Upper lobe of right lung (tissue), 1 donor: Measurements from ENCODE around the gene RDM1. TPM values are rescaled to one million over a fixed set of nuclear protein-coding genes. Genes with fewer than 3 reads are reported as not detected.

Experiments
- ATAC-seq: fragments of 200-7000 bp; cut with Tn5 transposase; one replicate; pipeline ENCODE4 v1.9.1; 2020; ENCODE audit warnings: mild to moderate bottlenecking, moderate library complexity
- DNase-seq: peaks from one replicate; pipeline ENCODE4 v3.0.0-alpha.2; 2020
- H3K27ac ChIP-seq: fragments of 200-600 bp; one replicate; pipeline ENCODE4 v1.8.0; 2022
- H3K27me3 ChIP-seq: fragments of 200-600 bp; one replicate; pipeline ENCODE4 v1.8.0; 2022; ENCODE audit warnings: mild to moderate bottlenecking
- H3K36me3 ChIP-seq: fragments of 200-600 bp; one replicate; pipeline ENCODE4 v1.8.0; 2022
- H3K4me1 ChIP-seq: fragments of 200-600 bp; one replicate; pipeline ENCODE4 v1.8.0; 2022
- H3K4me3 ChIP-seq: fragments of 200-600 bp; one replicate; pipeline ENCODE4 v1.8.0; 2022; ENCODE audit warnings: mild to moderate bottlenecking
- H3K9me3 ChIP-seq: fragments of 200-600 bp; one replicate; pipeline ENCODE4 v1.8.0; 2022
- intact Hi-C: fragments of 100-400 bp; cut with DNase I; formaldehyde crosslinking; loops from one replicate; pipeline ENCODE4 v1.11.0; 2022
- total RNA-seq: library from RNA; stranded (reverse); fragmentation: NEBNext Ultra II Directional; extraction: Animal tissue kit (Norgen Biotek cat#: 25700); gene quantifications from one replicate; pipeline ENCODE4 v1.2.1, GENCODE V29; 2021
- TF ChIP-seq, protein P1 (sequence below): fragments of 200-600 bp; IDR thresholded peaks from one replicate; pipeline ENCODE4 v1.8.0; 2022; ENCODE audit warnings: antibody characterized with exemption
- donor health status: DM: no; HTN: yes; CAD: no; lungs with severe emphysema.

The RDM1 gene
- total RNA-seq, 1 donor from 2014 or later: not detected

DNA sequence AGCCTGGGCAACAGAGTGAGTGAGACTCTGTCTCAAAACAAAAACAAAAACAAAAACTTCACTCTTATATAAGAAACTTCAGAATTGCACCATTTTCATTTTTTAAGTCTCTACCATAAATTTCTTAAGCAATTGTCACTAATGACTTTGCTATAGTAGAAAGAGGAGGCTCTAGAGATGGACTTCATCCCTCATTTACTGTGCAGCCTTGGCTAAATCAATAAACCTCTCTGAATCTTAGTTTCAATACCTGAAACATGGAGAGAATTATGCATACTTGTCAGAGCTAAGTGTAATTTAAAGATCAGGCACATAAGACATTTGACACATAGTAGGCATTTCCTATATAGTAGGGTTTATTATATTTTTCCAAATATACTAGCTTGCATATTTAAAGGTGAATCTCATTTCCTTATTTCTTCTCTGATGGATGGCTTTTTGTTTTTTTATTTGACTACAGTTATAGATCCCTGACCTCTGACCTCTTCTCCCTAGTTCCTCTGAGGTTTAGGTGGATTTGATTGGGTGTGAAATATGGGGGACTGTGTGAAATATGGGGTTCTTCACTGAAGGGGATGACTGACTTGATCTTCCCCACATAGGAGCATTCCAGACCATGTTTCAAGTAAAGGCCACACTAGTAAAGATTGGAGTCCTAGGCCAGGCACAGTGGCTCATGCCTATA, 53.1 kb downstream of the RDM1 start:
- H3K27me3 ChIP-seq: no peaks in the 10 kb centered on the region

DNA sequence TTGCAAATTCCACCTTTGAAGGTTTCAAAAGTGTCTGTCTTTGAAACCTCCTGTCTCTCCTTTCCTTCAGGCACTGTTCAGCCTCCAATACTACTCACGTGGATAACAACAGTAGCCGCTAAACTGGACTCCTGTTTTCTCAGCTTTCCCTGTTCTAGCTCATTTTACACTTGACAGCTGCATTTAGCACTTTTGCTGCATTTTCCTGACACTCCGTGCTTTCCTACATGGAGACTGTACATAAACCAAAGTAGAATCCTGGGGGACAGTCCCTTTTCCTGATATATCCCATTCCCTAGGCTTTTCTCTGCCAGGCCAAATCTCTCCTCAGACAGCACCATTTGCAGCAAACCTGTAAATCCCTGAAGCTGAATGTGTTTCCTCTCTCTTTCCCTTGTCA, 54.0 kb downstream of the RDM1 start:
- Histone ChIP-seq H3K27ac (no peak overlapping the region), H3K4me1 (no peaks in the 10 kb centered on the region), H3K36me3 (no peaks in the 10 kb centered on the region), H3K4me3 (no peak overlapping the region), H3K27me3 (no peaks in the 10 kb centered on the region), H3K9me3 (no peaks in the 10 kb centered on the region)
- ATAC-seq: no peak
- TF ChIP-seq, protein P1, sequence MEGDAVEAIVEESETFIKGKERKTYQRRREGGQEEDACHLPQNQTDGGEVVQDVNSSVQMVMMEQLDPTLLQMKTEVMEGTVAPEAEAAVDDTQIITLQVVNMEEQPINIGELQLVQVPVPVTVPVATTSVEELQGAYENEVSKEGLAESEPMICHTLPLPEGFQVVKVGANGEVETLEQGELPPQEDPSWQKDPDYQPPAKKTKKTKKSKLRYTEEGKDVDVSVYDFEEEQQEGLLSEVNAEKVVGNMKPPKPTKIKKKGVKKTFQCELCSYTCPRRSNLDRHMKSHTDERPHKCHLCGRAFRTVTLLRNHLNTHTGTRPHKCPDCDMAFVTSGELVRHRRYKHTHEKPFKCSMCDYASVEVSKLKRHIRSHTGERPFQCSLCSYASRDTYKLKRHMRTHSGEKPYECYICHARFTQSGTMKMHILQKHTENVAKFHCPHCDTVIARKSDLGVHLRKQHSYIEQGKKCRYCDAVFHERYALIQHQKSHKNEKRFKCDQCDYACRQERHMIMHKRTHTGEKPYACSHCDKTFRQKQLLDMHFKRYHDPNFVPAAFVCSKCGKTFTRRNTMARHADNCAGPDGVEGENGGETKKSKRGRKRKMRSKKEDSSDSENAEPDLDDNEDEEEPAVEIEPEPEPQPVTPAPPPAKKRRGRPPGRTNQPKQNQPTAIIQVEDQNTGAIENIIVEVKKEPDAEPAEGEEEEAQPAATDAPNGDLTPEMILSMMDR: no peak
- no peak for DNase-seq
- intact Hi-C loops: no loop called here

More for the DNA sequence above, 53.1 kb downstream of the RDM1 start:
- ATAC-seq (no peak), DNase-seq (no peak)
- TF ChIP-seq, protein P1: no peak
- Histone ChIP-seq H3K4me3 (no peak overlapping the region), H3K9me3 (no peaks in the 10 kb centered on the region), H3K4me1 (no peaks in the 10 kb centered on the region), H3K27ac (no peak overlapping the region), H3K36me3 (no peaks in the 10 kb centered on the region)
- intact Hi-C loops: no loop called here

DNA sequence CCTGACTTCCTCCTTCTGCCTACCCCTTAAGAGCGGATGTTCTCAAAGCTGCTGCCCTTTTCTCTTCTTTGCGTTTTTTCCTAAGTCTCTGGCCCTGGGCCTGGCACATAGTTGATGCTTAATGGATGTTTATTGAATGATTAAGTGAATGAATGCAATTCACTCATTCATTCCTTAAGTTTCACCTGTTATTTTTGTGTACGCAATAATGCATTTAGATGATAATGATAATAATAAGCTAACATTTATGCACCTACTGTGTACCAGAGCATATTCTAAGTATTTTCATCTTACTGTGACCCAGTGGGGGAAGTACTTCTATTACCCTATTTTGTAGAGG, 54.8 kb downstream of the RDM1 start:
- no peak overlapping the region for H3K27ac ChIP-seq
- intact Hi-C loops: no loop called here
- H3K36me3 ChIP-seq: no peaks in the 10 kb centered on the region
- ATAC-seq (no peak), DNase-seq (no peak)
- TF ChIP-seq, protein P1: no peak
- H3K4me3 ChIP-seq: no peak overlapping the region
- H3K9me3 ChIP-seq: no peaks in the 10 kb centered on the region
- no peaks in the 10 kb centered on the region for H3K4me1 ChIP-seq
- H3K27me3 ChIP-seq: no peaks in the 10 kb centered on the region

DNA sequence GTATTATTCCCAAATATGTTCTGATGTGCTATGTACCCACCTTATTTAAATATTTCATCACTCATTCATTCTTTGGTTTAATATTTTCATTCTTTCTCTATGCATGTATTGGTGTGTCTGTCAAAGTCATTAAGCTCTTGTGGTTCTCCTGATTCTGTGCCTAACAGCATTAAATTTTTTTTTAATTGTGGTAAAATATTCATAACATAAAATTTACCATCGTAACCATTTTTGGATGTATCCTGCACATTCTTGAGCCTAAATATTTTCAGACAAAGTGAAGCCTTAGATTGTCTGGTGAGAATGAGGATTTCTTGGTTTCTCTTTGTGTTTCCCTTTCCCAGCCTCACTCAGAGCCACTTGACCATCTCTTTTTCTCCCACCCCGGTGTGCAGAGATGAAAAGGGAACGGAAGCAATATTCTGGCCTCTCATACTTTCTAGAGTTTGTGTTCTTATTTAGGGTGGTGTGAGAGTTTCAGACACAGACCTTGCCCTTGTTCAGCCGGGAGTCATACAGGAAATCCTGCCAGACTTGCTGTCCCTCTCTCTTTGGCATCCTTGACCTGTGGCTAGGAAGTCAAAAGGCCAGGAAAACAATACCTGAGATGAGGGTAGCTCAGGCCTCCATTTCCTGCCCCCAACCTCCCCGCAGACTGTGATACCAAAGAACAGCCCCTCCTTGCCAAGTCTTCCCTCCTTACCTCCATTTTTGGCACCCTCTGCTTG, 55.3 kb downstream of the RDM1 start:
- no peaks in the 10 kb centered on the region for H3K9me3 ChIP-seq
- DNase-seq: no peak
- TF ChIP-seq, protein P1: no peak
- no peaks in the 10 kb centered on the region for H3K27me3 ChIP-seq
- H3K4me3 ChIP-seq: no peak overlapping the region
- H3K36me3 ChIP-seq: no peaks in the 10 kb centered on the region
- H3K4me1 ChIP-seq: no peaks in the 10 kb centered on the region
- ATAC-seq: no peak
- intact Hi-C loops: no loop called here
- H3K27ac ChIP-seq: no peak overlapping the region

- intact Hi-C loops: no loop called here
- no peak for DNase-seq
- H3K4me1 ChIP-seq: no peaks in the 10 kb centered on the region
- H3K27ac ChIP-seq: no peak overlapping the region
- H3K36me3 ChIP-seq: no peaks in the 10 kb centered on the region
- H3K4me3 ChIP-seq: no peak overlapping the region
- no peak for ATAC-seq
- H3K27me3 ChIP-seq: no peaks in the 10 kb centered on the region
- no peaks in the 10 kb centered on the region for H3K9me3 ChIP-seq
- TF ChIP-seq, protein P1: no peak
These were observed 58.2 kb downstream of the RDM1 start for GRCh38 chr17:35872196-35872980.
